ENCODE results near the gene AHCYL2.
A peak's percentile ranks its signal among the peaks of the same experiment; 100 is the strongest.
"Not testable (repeated sequence)": the region's sequence is repeated elsewhere in the genome, so short reads cannot be mapped to it uniquely, and the experiment has no call there.

The AHCYL2 gene

GRCh38 chr7:129347330-129347729 lies 122.5 kb downstream of the AHCYL2 start:
- no peak for DNase-seq (ENCODE audit: low read depth in 2 of 2, low spot score in 1 of 2)

DNA sequence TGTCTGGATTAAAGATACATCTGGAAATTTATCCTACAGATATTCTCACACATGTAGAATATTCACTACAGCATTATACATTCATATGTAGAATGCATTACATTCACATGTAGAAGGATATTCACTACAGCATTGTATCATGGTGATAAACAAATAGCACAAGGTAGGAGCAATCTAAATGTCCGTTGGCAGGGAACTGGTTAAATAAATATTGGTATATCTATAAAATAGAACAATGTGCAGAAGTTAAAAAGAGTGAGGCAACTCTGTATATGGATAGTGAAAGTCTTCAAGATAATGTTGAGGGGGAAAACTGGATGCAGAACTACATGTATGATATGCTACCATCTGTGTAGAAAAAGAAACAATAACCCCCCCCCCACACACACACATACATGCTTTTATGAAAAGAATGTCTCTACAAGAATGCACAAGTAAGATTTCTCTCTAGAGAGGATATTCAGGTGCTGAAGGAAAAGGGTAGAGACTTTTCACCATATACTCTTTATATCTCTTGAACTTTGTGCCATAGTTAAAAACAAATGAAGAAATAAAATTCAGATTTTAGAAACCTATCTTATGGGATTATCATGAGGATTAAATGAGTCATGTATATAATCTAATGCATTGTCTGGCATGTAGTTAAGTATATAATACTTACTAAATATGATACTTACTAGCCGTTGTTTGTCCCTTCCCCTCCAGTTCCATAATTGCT lies 123.4 kb downstream of the AHCYL2 start:
- DNase-seq (ENCODE audit: low read depth in 2 of 2, low spot score in 1 of 2) = no peak

- no peak for DNase-seq (ENCODE audit: low read depth in 2 of 2, low spot score in 1 of 2)
Measured at GRCh38 chr7:129351320-129351719, 126.5 kb downstream of the AHCYL2 start.

DNA sequence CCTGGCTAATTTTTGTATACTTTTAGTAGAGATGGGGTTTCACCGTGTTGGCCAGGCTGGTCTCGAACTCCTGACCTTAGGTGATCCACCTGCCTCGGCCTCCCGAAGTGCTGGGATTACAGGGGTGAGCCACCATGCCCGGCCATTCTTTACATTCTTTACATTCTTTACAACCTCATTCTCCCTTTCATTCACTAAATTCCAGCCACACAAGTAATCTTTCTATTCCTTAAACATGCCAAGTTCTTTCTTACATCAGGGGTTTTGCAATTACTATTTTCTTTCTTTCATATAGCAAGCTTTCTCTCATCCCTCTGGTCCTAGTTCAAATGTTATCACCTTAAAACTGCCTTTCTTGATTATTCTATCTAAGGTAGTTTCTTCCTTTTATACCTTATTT lies 128.3 kb downstream of the AHCYL2 start:
- DNase-seq (ENCODE audit: low read depth in 2 of 2, low spot score in 1 of 2) = not testable (repeated sequence)

- DNase-seq (ENCODE audit: low read depth in 2 of 2, low spot score in 1 of 2) = no peak
Measured at GRCh38 chr7:129354428-129355157, 129.8 kb downstream of the AHCYL2 start.

- no peak for DNase-seq (ENCODE audit: low read depth in 2 of 2, low spot score in 1 of 2)
Measured at GRCh38 chr7:129356176-129356575, 131.3 kb downstream of the AHCYL2 start.

DNA sequence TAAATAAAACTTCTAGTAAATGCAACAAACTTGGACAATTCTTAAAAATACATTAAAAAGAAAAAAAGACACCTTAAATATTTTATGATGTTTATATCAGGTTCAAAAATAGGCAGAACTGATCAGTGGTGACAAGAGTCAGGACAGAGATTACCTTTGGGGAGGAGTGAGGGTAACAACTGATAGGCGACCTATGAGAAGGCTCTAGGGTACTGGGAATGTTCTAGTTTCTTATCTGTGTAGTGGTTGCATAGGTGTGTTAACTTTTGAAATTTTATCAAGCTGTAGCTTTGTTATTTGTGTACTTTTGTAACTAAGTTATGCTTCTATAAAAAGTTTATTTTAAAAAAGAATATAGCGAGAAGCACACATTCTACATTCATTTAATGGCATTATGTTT lies 134.3 kb downstream of the AHCYL2 start:
- DNase-seq (ENCODE audit: low read depth in 2 of 2, low spot score in 1 of 2) = no peak

GRCh38 chr7:129359638-129360037 lies 134.8 kb downstream of the AHCYL2 start:
- DNase-seq (ENCODE audit: low read depth in 2 of 2, low spot score in 1 of 2) = no peak

DNA sequence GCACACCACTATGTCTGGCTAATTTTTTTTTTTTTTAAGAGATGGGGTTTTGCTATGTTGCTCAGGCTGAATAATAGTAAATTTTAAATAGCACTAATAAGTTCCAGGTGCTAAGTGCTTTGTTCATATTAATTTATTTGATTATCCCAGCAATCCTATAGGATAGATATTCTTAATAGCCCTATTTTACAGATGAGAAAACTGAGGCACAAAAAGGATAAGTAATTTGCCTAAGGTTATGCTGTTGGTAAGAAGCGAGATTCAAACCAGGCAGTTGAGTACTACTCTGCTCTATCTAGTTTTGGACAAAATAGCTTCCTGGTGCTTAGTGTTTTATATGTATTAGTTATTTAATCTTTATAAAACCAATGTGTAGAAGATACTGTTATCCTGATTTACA lies 136.9 kb downstream of the AHCYL2 start:
- no peak for DNase-seq (ENCODE audit: low read depth in 2 of 2, low spot score in 1 of 2)

GRCh38 chr7:129362496-129362895 lies 137.7 kb downstream of the AHCYL2 start:
- no peak for DNase-seq (ENCODE audit: low read depth in 2 of 2, low spot score in 1 of 2)

GRCh38 chr7:129367349-129367699 lies 142.5 kb downstream of the AHCYL2 start:
- DNase-seq (ENCODE audit: low read depth in 2 of 2, low spot score in 1 of 2) = no peak

GRCh38 chr7:129367700-129368388 lies 143.0 kb downstream of the AHCYL2 start:
- peak; percentile 23 to 41 for DNase-seq (ENCODE audit: low read depth in 2 of 2, low spot score in 1 of 2)

- no peak for DNase-seq (ENCODE audit: low read depth in 2 of 2, low spot score in 1 of 2)
Measured at GRCh38 chr7:129368389-129368986, 143.7 kb downstream of the AHCYL2 start.

GRCh38 chr7:129369447-129369846 lies 144.6 kb downstream of the AHCYL2 start:
- not testable (repeated sequence) for DNase-seq (ENCODE audit: low read depth in 2 of 2, low spot score in 1 of 2)

DNA sequence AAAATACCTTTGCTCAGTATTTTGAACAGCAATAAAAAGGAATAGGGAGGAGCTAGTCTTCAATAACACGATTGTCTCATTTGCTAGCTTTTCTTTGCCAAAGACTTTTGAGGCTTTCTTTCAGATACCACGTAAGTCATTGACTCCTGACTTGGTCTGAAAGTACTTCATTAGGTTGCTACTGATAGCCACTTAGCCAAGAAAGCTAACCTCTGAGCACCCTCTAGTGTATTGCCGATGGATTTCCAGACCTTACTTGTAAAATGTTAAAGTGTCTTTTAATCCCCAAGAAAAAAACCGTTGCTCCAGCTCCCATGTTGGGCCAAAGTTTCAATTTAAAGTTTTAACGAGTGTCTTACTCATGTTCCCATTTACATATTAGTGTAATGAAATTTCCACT lies 146.0 kb downstream of the AHCYL2 start:
- DNase-seq (ENCODE audit: low read depth in 2 of 2, low spot score in 1 of 2) = no peak

GRCh38 chr7:129371487-129371886 lies 146.7 kb downstream of the AHCYL2 start:
- no peak for DNase-seq (ENCODE audit: low read depth in 2 of 2, low spot score in 1 of 2)

DNA sequence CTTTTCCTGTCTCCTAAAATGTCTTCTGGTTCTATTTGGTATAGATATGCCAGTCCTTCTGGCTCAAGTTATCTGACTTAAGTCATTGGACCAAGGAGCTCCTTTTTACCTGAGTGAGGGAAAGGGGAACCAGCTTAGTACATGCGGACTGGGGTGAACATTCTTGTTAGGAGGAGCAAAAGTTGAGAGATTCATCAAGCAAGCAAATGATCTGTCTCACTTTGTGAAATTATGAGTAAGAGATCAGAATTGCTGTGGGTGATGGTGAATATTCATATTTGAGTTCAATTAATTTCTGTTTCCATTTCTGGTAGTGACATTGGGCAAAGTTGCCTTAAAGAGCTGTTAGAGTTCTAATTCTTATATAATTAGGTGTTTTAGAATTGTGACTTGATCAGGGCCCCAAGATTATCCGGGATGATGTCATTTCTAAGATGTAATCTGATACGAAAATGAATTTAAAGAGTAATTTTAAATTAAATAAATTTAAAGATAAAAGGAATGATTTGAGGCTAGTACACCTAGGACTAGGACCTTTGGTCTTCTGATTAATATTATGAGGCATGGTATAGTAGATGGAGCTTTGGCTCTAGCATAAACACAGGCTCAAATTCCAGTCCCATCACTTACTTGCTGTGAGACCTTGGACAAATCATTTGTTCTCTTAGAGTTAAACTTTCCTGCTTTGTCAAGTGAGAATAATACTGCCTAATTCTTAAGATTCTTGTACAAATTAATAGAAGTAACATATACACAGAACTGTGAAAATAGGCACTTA lies 149.0 kb downstream of the AHCYL2 start:
- DNase-seq (ENCODE audit: low read depth in 2 of 2, low spot score in 1 of 2) = no peak

GRCh38 chr7:129375141-129375938 lies 150.5 kb downstream of the AHCYL2 start:
- DNase-seq (ENCODE audit: low read depth in 2 of 2, low spot score in 1 of 2) = no peak

DNA sequence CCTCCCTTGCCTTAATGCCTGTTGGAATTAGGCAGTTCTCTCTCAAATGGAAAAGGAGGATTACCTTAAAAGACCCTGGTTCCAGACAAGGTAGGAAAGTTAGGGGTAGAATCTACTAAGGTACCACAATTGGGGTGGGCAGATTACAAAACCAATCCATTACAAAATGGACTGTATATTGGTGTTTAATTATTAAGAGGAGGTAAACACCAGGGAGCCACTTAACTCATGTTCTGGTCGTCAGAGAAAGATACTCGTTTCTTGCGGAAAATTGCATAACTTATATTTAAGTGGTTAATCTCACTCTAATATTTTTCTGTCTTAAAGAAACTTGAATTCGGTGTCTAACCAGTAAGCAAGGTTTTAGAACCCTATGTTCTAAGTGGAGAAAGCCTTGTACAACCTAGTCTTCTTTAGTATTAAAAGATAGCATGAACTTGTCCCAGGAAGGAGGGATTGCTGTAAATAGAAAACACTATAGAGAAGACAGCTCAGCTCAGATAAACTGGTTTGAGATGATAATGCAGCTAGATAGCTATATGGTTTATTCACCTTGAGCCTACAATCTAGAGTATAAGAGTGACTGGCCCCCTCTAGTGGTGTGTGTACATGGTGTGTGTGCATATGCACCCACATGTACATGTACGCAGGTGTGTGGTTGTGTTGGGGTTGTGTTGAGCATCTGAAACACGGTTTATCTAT lies 151.4 kb downstream of the AHCYL2 start:
- DNase-seq (ENCODE audit: low read depth in 2 of 2, low spot score in 1 of 2) = no peak
